Measurements from ENCODE around the gene TNRC6B.

- TF ChIP-seq EZH2 (IDR thresholded peaks at IDR 0.05; ENCODE audit: low read length, missing control alignments) (no peak), CTCF (conservative IDR thresholded peaks at IDR 0.05 in 1 of 2, IDR thresholded peaks at IDR 0.05 in 1 of 2; ENCODE audit: low read depth in 1 of 2, low read length in 2 of 2) (no peak)
These were observed 154.0 kb downstream of the TNRC6B start for GRCh38 chr22:40331706-40332105.

Data from fibroblast of lung (primary cell).